ENCODE measurements around the gene ZNF778. TPM values are rescaled to one million over a fixed set of nuclear protein-coding genes. Genes with fewer than 3 reads are reported as not detected.

ZNF778 gene
- total and polyA plus RNA-seq, 2 of the 13 experiments (the other 11 are each of a cell fraction or from before 2014, with no cell fraction given): 3.8 to 7.2 TPM

DNA sequence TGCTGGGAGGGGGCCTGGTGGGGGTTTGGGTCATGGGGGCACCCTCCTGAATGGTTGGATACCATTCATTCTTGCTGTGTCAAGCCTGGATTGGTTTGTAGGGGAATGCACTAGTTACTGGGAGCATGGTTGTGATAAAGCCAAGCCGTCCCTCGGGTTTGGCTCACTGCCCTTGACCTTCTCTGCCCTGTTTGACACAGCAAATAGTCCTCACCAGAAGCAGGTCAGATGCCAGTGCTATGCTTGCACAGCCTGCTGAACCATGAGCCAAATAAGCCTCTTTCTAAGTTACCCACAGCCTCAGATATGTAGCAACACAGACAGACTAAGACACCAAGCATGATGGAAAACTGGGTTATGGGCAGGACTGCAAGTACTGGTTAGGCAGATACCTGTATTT, 14.6 kb downstream of the ZNF778 start (continued):
- TF ChIP-seq RFXANK (CRISPR knock-in tag; IDR thresholded peaks at IDR 0.05) (no peak), HOXA5 (CRISPR knock-in tag; IDR thresholded peaks at IDR 0.05) (no peak; the same call in 1 of the 2 replicates), DNMT1 (CRISPR knock-in tag; IDR thresholded peaks at IDR 0.05) (no peak), PHF20 (CRISPR knock-in tag; IDR thresholded peaks at IDR 0.05) (0 out of 2 replicates have a peak, but pooled peaks have one; percentile 27), NFAT5 (CRISPR knock-in tag; IDR thresholded peaks at IDR 0.05) (no peak), RFX3 (CRISPR knock-in tag; IDR thresholded peaks at IDR 0.05) (no peak), ZMYM4 (CRISPR knock-in tag; IDR thresholded peaks at IDR 0.05) (peak; percentile 80), HIVEP1 (CRISPR knock-in tag; IDR thresholded peaks at IDR 0.05) (no peak), NKX3-1 (CRISPR knock-in tag; IDR thresholded peaks at IDR 0.05) (no peak), TP53 (CRISPR knock-in tag; conservative IDR thresholded peaks at IDR 0.05) (no peak), RERE (CRISPR knock-in tag; IDR thresholded peaks at IDR 0.05; ENCODE audit: low read depth) (peak; percentile 65; the same call in 1 of the 2 replicates), ZNF124 (CRISPR knock-in tag; IDR thresholded peaks at IDR 0.05) (peak; percentile 78; the same call in 1 of the 2 replicates), KLF15 (CRISPR knock-in tag; IDR thresholded peaks at IDR 0.05; ENCODE audit: borderline replicate concordance) (no peak), ZNF605 (CRISPR knock-in tag; IDR thresholded peaks at IDR 0.05) (no peak)
- TF ChIP-seq, protein P1, sequence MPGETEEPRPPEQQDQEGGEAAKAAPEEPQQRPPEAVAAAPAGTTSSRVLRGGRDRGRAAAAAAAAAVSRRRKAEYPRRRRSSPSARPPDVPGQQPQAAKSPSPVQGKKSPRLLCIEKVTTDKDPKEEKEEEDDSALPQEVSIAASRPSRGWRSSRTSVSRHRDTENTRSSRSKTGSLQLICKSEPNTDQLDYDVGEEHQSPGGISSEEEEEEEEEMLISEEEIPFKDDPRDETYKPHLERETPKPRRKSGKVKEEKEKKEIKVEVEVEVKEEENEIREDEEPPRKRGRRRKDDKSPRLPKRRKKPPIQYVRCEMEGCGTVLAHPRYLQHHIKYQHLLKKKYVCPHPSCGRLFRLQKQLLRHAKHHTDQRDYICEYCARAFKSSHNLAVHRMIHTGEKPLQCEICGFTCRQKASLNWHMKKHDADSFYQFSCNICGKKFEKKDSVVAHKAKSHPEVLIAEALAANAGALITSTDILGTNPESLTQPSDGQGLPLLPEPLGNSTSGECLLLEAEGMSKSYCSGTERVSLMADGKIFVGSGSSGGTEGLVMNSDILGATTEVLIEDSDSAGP (CRISPR knock-in tag; IDR thresholded peaks at IDR 0.05; ENCODE audit: borderline replicate concordance): no peak; the same call in 1 of the 2 replicates
- TF ChIP-seq, protein P2, sequence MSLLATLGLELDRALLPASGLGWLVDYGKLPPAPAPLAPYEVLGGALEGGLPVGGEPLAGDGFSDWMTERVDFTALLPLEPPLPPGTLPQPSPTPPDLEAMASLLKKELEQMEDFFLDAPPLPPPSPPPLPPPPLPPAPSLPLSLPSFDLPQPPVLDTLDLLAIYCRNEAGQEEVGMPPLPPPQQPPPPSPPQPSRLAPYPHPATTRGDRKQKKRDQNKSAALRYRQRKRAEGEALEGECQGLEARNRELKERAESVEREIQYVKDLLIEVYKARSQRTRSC (CRISPR knock-in tag; IDR thresholded peaks at IDR 0.05; ENCODE audit: low read depth): no peak

Measured in HepG2 (cell line).